GM23338 (cell line): ENCODE measurements around the gene PTPRN2.

ENCODE experiments used
- EZH2 ChIP-seq: fragments of 200-600 bp; sonication (generic); IDR thresholded peaks from one replicate; pipeline ENCODE4 v1.8.0; 2017; ENCODE audit warnings: antibody characterized with exemption, mild to moderate bottlenecking, low read depth; ENCODE audit not compliant: unreplicated experiment
- EZH2phosphoT487 ChIP-seq: fragments of 200-600 bp; sonication (generic); IDR thresholded peaks from one replicate; pipeline ENCODE4 v1.8.1; 2018; ENCODE audit warnings: antibody characterized with exemption; ENCODE audit not compliant: unreplicated experiment
- JUNB ChIP-seq: IDR thresholded peaks from one replicate; pipeline ENCODE4 v1.6.1; 2016; ENCODE audit warnings: antibody characterized with exemption; ENCODE audit not compliant: unreplicated experiment
- POLR2AphosphoS5 ChIP-seq: IDR thresholded peaks from 2 replicates; pipeline ENCODE4 v1.6.1; 2016; ENCODE audit warnings: antibody characterized with exemption, low read depth
- ZNF114 ChIP-seq: fragments of 250-450 bp; sonication (Bioruptor Pico); IDR thresholded peaks from 2 replicates; pipeline ENCODE4 v1.5.0; 2020; ENCODE audit warnings: mild to moderate bottlenecking, moderate library complexity
- TF ChIP-seq, protein P1 (sequence below), 2 experiments: fragments of 200-600 bp in 1 of 2; sonication (generic) in 1 of 2; conservative IDR thresholded peaks; 2 replicates each; pipeline versions ENCODE4 v1.5.1 to v1.6.1; 2016 to 2017; ENCODE audit warnings: antibody characterized with exemption in 2 of 2, low read depth in 2 of 2, mild to moderate bottlenecking in 2 of 2, moderate library complexity in 1 of 2

DNA sequence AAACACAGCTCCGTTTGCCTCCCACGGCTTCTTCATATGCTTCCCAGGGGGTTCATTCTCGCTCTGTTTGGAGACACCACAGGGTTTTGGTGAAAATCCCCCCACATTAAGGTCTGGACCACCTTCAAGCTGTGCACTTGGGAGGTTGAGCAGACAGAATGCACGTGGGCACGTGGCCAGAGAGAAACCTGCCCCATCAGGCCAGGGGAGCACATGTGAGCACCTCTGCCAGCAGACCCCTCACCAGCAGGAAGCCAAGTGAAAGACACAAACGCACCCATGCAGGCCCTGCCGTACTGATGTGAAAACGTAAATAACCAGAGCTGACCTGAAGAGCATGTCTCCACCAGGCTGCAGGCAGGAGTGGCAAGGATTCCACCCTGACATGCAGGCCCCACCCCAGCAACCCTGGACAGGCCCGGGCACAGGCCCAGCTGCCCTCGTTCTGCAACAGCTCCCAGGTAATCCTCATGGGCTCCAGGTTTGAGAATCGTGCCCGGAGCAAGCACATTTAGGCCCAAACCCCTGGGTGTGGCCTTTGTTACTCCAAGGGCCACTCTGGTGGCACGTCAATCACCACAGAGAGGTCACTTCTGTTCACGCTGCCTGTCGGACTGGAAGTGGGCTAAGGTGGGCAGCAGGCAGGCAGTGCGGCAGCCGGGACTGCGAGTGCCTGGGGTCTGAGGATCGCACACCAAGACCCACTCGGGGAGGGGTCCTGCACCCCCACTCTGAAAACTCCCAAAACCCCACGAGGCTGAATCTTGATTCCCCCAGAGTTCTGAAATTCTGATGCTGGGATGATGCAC lies 184.4 kb downstream of the PTPRN2 start:
- no peak for TF ChIP-seq JUNB
- TF ChIP-seq, protein P1, sequence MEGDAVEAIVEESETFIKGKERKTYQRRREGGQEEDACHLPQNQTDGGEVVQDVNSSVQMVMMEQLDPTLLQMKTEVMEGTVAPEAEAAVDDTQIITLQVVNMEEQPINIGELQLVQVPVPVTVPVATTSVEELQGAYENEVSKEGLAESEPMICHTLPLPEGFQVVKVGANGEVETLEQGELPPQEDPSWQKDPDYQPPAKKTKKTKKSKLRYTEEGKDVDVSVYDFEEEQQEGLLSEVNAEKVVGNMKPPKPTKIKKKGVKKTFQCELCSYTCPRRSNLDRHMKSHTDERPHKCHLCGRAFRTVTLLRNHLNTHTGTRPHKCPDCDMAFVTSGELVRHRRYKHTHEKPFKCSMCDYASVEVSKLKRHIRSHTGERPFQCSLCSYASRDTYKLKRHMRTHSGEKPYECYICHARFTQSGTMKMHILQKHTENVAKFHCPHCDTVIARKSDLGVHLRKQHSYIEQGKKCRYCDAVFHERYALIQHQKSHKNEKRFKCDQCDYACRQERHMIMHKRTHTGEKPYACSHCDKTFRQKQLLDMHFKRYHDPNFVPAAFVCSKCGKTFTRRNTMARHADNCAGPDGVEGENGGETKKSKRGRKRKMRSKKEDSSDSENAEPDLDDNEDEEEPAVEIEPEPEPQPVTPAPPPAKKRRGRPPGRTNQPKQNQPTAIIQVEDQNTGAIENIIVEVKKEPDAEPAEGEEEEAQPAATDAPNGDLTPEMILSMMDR (conservative IDR thresholded peaks at IDR 0.05; ENCODE audit: low read depth in 2 of 2) = no peak
- TF ChIP-seq EZH2 = no peak
- TF ChIP-seq EZH2phosphoT487 = no peak
- TF ChIP-seq POLR2AphosphoS5 = no peak
- no peak for TF ChIP-seq ZNF114
